ENCODE measurements around the gene HK2.

HK2 gene

DNA sequence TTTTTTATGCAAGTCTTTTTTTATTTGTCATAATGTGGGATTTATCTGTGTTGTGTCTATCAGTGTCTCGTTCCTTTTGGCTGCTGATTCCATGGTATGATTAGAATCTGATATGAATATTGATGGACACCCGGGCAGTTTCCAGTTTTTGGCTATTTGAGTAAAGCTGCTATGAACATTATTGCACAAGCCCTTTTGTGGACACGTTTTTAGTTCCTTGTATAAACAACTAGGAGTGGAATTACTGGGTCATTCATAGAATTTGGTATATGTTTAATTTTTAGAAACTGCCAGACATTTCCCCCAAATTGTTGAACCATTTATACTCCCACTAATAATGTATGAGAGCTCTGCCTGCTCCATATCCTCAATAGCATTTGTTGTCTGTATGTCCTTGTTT is 26.6 kb downstream of the HK2 start:
- no peak for DNase-seq

DNA sequence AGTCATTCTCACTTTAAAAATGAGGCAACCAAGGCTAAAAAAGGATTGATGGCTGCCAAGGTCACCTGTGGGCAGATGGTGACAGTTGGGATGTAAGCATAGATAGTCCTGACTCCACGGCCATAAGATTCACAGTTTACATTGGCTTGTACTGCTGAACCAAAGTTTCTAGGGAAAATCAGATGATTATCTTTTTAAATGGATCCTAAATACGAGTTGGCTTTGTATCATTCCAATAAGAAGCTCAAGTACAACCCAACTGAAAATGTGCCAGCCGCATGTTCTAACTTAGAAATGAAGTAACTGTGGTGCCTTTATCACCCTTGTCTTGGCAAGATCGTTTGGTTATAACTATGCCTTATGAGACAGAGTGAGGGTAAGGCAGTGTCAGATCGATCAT is 27.6 kb downstream of the HK2 start:
- no peak for DNase-seq

DNA sequence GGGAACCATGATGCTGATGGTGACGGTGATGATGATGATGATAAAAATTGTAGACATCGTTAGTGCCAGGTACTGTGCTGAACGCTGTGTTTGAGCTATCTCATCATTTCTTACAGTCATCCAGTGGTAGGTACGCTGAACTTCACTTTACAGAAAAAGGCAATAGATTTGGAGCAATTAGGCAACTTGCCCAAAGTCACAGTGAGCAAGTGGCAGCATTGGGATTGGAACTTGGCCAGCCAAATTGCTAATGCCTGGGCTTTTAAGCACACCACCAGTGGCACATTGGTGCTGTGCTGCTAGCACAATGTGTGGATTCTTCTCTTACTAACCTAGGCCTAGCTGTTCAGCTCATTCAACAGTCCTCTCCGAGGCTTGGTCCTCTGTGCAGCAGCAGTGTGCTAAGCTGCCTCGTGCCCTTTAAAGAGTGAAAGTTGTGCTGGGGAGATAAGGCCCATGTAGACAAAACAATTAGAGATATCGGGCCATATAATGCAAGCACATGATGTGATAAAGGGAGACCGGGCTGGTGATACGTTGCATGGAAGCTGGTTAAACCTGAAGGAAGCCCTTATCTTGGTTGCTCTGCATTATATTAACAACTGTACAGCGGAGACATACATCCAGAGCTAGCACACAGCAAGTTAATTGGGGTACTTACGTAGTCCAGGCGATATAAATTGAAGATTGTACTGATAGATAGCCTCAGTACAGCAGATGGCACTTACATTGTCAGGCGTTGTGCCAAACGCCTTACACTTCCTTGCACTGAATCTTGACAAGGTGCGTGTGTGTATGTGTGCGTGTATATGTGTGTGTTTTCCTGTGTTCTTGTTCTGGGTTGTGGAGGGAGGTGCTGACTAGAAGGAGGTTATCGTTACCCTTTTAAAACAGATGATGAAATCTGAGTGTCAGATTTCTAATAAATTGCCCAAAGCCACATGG is 28.4 kb downstream of the HK2 start:
- no peak for DNase-seq

DNA sequence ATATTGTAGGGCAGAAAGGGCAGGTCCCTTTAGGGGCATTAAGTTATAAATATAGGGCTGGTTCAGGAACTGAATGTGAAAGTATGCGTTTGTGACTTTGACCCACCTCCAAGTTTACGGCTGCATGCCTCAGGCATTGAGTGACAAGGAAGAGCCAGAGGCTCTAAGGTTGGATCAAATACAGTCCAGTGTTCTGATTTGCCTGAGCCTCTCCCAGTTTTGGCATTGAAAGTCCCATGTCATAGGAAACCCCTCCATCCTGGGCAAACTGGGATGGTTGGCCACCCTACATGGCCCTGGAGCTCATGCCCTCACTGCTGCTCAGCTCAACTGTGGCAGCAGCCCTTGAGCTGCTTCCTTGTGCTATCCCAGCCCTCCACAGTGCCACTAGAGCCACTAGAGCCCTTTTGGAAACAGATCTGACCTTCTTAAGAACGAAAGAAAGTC is 29.9 kb downstream of the HK2 start:
- DNase-seq = no peak

DNA sequence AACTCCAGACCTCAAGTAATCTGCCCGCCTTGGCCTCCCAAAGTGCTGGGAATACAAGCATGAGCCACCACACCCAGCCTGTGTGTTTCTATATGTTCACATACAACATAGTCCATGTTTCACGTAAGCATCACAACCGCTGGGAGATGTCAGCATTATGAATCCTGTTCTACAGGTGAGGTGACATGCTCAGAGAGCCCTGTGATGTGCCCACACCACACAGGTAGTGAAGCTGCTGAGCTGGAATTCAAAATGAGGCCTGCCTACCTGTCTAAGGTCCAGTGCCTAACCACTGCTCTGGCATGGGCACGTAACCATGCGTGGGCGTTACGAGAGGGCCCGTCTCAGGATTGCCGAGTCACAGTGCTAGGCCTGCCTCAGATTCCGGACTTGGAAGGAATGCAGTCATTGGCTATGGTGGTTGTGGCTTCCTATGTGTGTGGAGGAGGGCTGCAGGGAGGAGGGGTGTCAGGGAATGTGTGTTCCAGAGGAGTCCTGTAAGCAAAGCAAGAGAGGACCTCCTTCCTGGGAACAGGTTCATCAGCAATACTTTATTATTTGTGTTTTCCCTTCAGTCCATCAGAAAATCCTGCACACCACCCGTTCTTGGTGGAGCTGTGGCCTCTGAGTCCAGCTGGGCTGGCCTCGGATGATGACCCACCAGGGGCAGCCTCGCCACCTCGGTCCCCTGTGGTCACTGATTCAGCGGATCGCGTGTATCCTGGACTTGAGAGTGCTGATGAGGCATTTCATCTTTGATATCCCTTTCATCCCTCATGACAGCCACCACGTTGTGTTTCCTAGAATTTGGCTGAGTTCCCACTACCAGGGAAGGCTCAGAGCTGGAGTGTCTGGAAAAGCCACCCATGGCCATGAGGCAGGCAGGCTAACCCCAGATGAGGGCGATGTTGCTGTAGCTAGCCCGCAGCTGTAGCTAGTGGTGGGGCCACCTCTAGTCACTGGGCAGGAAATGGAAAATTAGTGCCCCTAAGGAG is 31.1 kb downstream of the HK2 start:
- peak; percentile 82 for DNase-seq

DNA sequence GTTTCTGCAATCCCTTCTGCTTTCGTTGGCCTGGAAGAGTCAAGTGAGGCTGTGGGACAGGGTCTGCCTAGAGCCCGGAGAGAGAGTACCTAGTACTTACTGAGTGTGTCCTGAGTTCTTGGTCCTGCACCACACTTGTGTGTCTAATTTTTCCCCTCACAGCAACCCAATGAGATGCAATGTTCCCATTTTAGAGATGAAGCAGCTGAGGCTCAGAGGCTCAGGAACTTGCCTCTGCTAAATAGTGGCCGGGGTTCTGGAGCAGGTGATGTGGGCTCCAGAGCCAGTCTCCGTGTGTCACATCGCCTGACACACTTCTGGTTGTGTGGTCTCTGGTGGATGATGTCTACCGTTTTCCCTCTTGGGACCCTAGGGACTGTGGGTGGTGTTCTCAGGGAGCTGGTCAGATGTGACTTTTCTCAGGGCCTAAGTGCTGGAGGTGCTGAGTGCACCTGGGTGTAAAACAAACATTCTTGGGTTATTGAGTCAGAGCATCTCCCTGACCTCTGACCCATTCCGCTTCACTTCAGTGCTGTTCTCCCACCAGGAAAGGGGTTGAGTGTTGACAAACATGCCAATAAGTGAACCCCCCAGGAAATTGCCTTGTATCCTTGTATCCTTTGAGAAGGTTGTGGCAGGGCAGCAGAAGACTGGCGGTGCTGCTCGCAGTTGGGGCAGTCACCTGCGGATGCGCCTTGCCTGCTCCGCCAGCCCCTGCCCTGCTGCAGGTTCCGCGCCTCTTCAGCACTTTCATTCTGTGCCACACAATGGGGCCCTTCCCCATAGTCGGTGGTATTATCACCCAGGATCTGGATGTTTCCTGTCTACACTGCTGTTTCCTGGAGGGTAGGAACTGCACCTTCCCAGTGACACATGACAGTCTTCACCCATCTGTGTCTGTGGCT is 32.1 kb downstream of the HK2 start:
- peak; percentile 37 for DNase-seq

DNA sequence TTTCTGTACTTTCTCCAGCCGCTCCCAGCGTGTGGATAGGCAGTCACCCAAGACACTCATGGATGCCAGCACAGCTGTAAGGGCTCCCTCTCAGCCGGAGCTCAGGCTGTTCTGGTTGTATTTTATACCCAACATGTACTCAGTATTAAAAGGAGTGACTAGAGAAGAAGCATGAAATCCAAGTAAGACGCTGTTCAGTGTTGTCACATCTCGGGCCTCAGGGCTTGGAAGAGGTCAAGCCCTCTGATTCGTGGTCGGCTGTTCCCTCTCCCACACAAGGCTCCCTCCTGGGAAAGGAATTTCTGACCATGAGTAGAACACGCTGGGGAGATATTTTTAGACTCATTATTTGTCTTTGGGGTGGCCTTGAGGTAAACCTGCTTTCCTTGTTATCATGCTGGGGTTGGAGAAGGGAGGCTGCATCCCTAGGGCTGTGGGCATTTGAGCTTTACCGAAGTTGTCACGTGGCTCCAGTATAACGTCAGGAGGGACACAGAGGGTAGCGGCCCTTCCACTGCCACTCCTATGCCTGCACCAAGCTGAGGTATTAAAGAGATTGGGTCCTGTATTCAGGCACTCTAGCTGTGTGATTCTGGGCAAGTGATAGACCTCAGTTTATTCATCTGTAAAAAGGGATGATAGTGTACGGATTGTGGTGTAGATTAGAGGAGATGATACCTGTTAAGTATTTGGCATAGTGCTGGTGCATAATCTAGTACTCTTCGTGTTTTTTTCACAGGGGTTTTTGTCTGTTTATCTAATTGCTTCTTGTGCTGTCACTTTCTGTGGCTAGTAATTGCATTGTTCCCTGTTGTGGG is 34.1 kb downstream of the HK2 start:
- DNase-seq = peak; percentile 91

DNA sequence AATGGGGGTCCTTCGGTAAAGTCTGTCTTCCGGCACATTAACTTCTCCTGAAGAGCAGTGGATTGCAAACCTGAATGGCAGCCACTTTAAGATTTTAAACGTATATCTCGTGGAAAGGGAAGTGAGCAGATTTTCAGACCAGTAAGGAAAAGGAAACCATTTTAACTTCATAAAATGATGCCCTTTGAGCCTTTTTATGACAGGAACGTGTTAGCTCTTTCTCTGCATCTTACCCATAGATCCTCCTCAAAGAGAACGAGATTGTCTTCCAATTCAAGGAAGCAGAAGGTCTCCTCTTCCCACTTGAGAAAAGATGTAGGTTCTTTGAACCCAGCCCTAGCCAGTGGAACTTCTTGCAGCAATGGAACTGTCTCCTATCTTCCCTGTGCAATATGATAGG is 35.6 kb downstream of the HK2 start:
- no peak for DNase-seq

DNA sequence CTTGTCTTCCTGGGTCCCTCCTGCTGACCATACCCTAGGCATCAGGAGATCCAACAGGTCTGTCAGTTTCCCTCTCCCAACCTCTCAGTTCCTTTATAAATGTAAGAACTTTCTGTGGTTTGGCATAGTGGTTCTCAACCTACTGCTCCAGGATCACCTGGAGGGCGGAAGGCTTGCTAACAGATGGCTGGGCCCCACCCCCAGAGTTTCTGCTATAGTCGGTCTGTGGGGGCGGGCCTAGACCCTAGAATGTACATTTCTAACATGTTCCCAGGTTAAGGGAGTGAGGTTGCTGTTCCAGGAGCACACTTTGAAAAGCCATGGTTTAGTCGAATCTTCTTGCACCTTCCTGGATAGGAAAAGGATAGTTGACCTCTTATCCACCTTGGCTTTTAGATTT is 37.0 kb downstream of the HK2 start:
- no peak for DNase-seq

DNA sequence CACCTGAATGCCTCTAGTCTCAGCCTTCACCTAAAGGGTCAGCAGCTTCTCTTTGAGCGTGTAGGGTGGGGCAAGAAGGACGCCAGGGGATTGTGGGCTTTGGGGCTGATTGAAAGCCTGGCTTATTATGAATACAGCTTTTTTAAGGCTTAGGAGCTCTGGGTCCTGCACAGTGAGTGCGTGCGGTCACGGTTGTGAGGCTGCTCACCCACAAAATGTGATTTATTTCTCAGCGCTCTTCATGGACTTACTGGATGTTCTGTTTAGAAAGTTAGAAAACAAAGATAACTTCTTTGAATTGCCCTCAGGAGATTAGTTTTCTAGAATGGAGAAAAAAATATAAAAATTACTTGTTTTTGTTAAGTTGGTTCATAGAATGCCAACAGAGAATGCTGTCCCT is 37.5 kb downstream of the HK2 start:
- DNase-seq = no peak

DNA sequence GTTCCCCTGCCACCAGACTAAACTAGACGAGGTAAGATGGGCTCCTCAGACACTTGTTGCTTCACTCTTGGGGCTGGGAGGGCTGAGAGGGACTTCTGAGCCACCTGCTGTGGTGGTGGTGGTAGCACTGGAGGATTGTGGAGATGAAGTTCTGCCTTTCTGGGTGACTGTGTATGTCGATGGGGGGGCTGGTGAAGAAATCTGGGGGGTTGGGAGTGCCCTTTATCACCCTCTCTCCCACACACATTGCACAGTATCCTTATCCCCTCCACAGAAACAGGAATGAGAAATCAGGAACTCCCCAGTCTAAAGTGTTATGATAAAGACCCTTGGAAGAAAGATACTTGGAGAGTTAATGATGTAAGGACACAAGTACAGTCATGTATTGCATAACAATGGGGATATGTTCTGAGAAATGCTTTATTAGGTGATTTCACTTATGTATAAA is 38.5 kb downstream of the HK2 start:
- DNase-seq = no peak

DNA sequence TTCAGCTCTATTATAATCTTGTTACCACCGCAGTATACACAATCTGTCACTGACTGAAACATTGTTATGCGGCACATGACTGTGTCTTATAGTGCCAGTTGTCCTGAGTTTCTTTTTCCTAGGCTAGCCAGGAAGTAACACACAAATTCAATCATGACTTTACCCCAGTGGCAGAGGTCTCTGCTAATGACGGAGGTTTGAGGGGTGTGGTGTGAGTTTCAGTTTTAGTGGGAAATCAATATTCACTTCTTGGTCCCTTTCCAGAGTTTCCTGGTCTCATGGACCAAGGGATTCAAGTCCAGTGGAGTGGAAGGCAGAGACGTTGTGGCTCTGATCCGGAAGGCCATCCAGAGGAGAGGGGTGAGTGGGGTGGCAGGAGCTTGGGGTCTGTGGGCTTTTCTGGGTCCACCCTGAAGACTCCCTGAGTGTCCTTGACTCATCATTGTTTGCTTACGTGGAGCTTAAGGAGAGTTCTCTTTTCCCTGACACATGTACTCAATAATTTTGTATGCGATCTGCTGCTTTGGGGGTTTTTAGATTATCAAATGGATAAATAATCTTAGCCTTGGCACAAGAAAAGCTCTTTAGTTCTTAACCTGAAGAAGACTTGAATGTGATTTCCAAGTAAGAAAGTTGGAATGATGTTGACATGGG is 39.2 kb downstream of the HK2 start:
- DNase-seq = no peak

DNA sequence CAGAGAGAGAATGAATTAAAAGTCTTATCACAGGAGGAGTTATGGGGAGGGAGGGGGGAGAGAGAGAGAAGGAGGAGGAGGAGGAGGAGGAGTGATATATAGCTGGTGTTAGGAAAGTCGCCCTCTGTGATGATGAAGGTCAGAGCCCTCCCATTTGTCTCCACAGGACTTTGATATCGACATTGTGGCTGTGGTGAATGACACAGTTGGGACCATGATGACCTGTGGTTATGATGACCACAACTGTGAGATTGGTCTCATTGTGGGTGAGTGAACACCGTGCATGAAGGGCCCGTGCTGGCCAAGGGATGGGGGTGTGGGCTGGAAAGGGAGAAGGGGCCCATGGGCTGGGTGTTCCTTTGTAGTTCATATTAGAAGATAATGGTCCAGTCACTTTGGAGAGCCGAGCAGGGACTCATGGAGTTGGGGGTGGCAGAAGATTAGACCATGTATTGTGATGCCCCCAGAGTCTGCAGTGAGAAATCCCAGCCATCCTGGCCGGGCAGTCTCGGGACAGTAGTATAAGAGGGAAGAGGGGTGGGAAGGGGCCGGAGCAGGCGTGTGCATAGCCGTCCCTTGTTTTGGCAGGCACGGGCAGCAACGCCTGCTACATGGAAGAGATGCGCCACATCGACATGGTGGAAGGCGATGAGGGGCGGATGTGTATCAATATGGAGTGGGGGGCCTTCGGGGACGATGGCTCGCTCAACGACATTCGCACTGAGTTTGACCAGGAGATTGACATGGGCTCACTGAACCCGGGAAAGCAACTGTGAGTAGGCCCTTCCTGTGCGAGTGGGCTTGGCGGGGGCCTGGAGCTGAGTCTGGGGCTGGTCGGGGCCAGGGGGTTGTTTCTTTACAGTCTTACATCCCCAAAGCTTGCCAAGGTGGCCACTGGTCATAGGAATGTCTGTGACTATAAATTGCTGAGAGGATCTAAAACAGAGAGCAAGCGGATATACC is 40.0 kb downstream of the HK2 start:
- DNase-seq = no peak

DNA sequence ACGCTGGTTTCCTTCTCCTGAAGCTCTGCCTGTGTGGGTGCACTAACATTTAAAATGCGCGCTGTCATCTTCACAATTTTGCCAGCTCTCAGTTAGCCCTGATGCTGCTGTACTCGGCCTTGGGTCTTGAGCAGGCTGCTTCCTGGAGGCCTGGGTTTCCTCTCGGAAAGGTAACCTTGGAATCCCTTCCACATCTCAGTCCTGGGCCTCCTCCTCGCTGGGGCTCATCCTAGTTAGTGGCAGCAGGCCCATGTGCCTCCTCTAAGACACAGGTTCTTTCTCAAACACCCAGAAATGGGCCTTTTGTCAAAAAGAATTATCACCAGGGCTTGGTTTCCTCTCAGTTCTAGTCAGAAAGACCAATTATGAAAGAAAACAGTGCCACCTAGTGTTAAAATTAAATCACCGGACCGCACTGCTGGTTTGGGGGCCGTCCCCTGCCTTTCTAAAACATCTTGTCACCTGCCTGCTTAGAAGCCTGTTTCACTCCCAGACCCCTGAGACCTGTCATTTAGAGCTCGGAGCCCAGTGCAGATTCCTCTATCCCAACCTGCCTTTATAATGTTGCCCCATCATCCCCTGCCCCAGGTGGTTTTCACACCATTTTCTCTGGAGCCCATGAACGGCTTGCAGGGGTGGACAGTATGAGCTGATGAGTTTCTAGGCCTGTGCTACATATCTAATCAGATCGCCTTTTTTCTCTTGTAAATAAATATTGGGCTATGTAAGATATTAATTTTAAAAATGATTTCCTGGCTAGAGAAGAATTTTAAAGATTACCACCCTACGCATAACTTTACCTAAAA is 42.4 kb downstream of the HK2 start:
- peak; percentile 58 for DNase-seq

DNA sequence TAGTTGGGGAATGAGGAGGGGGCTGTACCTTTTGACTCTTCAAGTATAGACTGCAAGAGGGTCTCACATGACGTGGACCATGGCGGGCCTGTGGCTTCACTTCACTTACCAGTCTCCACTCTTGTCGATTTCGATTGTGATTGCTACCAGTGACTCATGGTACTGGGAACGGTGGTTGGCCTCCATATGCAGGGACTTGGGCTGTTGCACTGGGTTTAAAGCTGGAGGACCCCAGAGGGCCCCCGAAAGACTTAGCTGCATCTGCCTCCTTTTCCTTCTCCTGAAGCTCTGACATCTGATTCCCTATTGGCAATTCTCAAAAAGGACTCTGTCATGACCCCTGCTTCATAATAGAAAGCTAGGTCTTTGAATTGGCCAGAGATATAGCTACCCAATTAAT is 43.4 kb downstream of the HK2 start:
- no peak for DNase-seq

DNA sequence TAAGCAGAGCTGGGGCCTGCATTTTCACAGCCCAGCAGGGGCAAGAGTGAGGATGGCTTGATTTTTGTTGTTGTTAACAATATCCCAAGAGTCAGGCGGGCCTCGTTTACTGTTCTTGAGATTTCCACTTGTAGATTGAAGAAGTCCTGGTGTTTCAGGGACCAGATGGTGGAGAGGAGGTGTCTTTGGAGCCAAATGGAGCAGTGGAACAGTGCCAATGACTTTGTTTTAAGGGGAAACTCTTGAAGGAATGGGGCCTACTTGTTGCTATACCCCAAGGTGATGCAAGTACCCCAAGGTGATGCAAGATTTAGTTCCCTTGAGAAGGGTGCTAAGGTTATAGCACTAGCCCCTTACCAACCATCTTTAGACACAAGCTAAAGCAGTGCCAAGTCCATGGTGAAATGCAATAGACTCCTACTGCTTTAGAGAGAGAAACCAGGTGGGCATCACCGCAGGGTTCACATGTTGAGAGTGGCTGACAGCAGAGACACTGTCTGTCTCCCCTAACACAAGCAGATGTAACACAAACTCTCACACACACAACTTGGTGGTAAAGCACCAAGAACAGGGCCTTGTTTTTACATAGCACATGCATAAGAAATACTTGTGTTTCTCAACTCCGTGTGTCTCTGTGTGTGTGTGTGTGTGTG is 44.0 kb downstream of the HK2 start:
- no peak for DNase-seq

DNA sequence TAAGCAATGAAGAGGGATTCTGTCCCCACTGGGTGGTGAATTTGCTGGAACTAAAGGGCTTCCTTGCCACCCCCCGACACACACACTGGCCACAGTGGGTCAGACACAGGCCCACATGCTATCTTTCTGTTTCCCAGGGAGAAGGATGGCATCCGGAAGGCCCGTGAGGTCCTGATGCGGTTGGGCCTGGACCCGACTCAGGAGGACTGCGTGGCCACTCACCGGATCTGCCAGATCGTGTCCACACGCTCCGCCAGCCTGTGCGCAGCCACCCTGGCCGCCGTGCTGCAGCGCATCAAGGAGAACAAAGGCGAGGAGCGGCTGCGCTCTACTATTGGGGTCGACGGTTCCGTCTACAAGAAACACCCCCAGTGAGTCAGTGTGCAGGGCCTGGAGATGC is 44.6 kb downstream of the HK2 start:
- no peak for DNase-seq

DNA sequence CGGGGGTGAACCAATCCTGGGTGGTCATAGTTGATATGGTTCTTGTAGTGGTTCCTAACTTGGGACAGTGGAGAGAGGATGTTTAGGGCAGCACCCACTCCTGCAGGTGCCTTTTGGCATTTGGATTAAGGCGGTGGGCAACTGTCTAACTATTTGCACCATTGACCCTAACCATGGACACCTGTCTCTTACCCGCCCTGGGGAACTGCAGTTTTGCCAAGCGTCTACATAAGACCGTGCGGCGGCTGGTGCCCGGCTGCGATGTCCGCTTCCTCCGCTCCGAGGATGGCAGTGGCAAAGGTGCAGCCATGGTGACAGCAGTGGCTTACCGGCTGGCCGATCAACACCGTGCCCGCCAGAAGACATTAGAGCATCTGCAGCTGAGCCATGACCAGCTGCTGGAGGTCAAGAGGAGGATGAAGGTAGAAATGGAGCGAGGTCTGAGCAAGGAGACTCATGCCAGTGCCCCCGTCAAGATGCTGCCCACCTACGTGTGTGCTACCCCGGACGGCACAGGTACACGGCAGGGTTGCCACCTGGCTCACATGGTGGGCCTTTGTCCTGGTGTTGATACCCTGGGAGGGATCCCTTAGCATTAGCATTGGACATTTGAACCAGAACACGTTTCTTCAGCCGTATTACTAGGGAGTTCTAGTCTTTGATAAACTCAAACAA is 46.3 kb downstream of the HK2 start:
- DNase-seq = no peak
